ENCODE results near the gene EXOC3L1. TPM values are rescaled to one million over a fixed set of nuclear protein-coding genes. Genes with fewer than 3 reads are reported as not detected.
A peak's percentile ranks its signal among the peaks of the same experiment; 100 is the strongest.

EXOC3L1 gene
- total and polyA plus RNA-seq, 2 of the 13 experiments (the other 11 are each of a cell fraction or from before 2014, with no cell fraction given) = 0.12 TPM; not detected in 1

DNA sequence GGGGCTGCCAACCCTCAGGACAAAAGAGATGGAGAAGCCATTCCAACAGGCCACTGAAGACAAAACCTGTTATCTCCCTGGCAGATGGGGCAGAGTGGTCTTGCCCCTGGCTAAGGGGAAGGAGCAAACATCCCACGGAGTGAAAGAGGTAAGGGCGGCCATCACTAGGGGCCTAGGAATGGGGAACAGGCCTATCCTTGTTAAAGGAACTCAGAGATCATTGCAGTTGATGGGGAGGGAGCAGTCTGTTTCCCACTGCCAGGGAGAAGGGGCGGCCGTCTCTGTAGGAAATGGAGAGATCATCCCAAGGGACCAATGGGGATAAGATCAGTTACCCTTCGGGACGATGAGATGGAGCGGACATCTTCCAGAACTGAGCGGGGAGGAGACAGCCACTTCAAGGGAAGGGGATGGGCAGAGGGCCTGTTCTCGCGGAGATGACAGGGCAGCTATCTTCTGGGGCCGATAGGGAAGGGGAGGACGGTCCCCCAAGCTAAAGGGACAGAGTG, 36.4 kb upstream of the EXOC3L1 start:
- Histone ChIP-seq H3K9ac (ENCODE audit: insufficient read depth, low read depth, low read length) (peak overlapping the region; percentile 98), H3K4me3 (replicated peaks in 1 of 3; ENCODE audit: insufficient read depth in 1 of 3, low read depth in 2 of 3, low read length in 3 of 3) (peak overlapping the region; percentile 97 to 100 (median 98)), H3K4me2 (ENCODE audit: low read depth, low read length) (peak overlapping the region; percentile 93), H3K9me3 (ENCODE audit: low read length) (no peaks in the 10 kb centered on the region), H3K27me3 (ENCODE audit: control insufficient read depth in 1 of 2, insufficient read depth in 2 of 2, low read length in 2 of 2) (peaks cover 0 to 4% of the 10 kb centered on the region in 2 experiments; a peak in 1 of 5 replicates), H3K27ac (ENCODE audit: extremely low read length, insufficient read depth, low read length) (no peak overlapping the region), H3K36me3 (replicated peaks in 1 of 2; ENCODE audit: control insufficient read depth in 1 of 2, insufficient read depth in 2 of 2, low read length in 2 of 2) (peaks cover 23 to 33% of the 10 kb centered on the region in 2 experiments), H3K79me2 (ENCODE audit: insufficient read depth, low read length) (peaks cover 17% of the 10 kb centered on the region), H2AFZ (ENCODE audit: low read length) (no peak overlapping the region), H3K4me1 (ENCODE audit: insufficient read depth, low read length) (peaks cover 34% of the 10 kb centered on the region), H4K20me1 (ENCODE audit: insufficient read depth, low read length) (no peaks in the 10 kb centered on the region; the same call in 1 of the 2 replicates)
- no peak for DNase-seq (ENCODE audit: low spot score)
- FAIRE-seq = no peak
- in situ Hi-C loops (cut with HindIII; ENCODE audit: extremely low pct_ligation_motif_present, low pct_unique_long_range_greater_than_20kb) (no loop called here), intact Hi-C loops (cut with micrococcal nuclease; ENCODE audit: unreplicated experiment) (loop anchor here (5.0 kb wide), 1 partner anchor 39 kb away; no protein-coding TSS in a partner anchor)
- POLR2A ChIA-PET = interaction anchor here (0.6 to 3.2 kb wide), 22 partner anchors 9 to 335 kb away, joined by 3 to 71 read pairs (median 4); partner anchors contain the start of genes ATP6V0D1, ELMO3, FHOD1 and NOL3
- no peak; the same call in 1 of the 3 replicates for ATAC-seq
- no TSS peak for BruUV-seq (replicated peaks)
- 9% methylated on average over 12 of the region's 12 CpGs for WGBS (ENCODE audit: low lambda C conversion rate)
- CTCF ChIA-PET (ENCODE audit: low intra/inter-chr PET ratio, low total read pairs) = no interaction called here
- TF ChIP-seq ZNF564 (CRISPR knock-in tag; IDR thresholded peaks at IDR 0.05) = 0 out of 2 replicates have a peak, but pooled peaks have one; percentile 24
- TF ChIP-seq PHF20 (CRISPR knock-in tag; IDR thresholded peaks at IDR 0.05) = no peak
- TF ChIP-seq HNRNPL (IDR thresholded peaks at IDR 0.05; ENCODE audit: low read depth, low read length) = no peak
- no peak for TF ChIP-seq KDM6A (CRISPR knock-in tag; IDR thresholded peaks at IDR 0.05; ENCODE audit: low read depth)
- TF ChIP-seq ELF4 (CRISPR knock-in tag; IDR thresholded peaks at IDR 0.05; ENCODE audit: borderline replicate concordance) = no peak
- TF ChIP-seq ATF7 (IDR thresholded peaks at IDR 0.05) = no peak
- TF ChIP-seq ATF7 (CRISPR knock-in tag; IDR thresholded peaks at IDR 0.05) = no peak
- TF ChIP-seq EP300 (IDR thresholded peaks at IDR 0.05; ENCODE audit: low read depth in 2 of 2, low read length in 2 of 2) = no peak
- no peak for TF ChIP-seq EP300 (CRISPR knock-in tag; IDR thresholded peaks at IDR 0.05; ENCODE audit: borderline replicate concordance)
- TF ChIP-seq DPF2 (CRISPR knock-in tag; IDR thresholded peaks at IDR 0.05; ENCODE audit: borderline replicate concordance, low read depth) = no peak
- 0 out of 2 replicates have a peak, but pooled peaks have one; percentile 17 for TF ChIP-seq ZFP41 (CRISPR knock-in tag; IDR thresholded peaks at IDR 0.05; ENCODE audit: borderline replicate concordance)
- TF ChIP-seq, protein P1, sequence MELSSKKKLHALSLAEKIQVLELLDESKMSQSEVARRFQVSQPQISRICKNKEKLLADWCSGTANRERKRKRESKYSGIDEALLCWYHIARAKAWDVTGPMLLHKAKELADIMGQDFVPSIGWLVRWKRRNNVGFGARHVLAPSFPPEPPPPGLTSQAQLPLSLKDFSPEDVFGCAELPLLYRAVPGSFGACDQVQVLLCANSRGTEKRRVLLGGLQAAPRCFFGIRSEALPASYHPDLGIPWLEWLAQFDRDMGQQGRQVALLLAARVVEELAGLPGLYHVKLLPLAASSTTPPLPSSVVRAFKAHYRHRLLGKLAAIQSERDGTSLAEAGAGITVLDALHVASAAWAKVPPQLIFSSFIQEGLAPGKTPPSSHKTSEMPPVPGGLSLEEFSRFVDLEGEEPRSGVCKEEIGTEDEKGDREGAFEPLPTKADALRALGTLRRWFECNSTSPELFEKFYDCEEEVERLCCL (CRISPR knock-in tag; IDR thresholded peaks at IDR 0.05; ENCODE audit: borderline replicate concordance) = peak; percentile 24; the same call in 1 of the 2 replicates
- TF ChIP-seq RFX3 (CRISPR knock-in tag; IDR thresholded peaks at IDR 0.05) = no peak
- no peak for TF ChIP-seq SRSF4 (IDR thresholded peaks at IDR 0.05; ENCODE audit: low read depth, low read length, poor library complexity, severe bottlenecking)
- TF ChIP-seq, protein P2, sequence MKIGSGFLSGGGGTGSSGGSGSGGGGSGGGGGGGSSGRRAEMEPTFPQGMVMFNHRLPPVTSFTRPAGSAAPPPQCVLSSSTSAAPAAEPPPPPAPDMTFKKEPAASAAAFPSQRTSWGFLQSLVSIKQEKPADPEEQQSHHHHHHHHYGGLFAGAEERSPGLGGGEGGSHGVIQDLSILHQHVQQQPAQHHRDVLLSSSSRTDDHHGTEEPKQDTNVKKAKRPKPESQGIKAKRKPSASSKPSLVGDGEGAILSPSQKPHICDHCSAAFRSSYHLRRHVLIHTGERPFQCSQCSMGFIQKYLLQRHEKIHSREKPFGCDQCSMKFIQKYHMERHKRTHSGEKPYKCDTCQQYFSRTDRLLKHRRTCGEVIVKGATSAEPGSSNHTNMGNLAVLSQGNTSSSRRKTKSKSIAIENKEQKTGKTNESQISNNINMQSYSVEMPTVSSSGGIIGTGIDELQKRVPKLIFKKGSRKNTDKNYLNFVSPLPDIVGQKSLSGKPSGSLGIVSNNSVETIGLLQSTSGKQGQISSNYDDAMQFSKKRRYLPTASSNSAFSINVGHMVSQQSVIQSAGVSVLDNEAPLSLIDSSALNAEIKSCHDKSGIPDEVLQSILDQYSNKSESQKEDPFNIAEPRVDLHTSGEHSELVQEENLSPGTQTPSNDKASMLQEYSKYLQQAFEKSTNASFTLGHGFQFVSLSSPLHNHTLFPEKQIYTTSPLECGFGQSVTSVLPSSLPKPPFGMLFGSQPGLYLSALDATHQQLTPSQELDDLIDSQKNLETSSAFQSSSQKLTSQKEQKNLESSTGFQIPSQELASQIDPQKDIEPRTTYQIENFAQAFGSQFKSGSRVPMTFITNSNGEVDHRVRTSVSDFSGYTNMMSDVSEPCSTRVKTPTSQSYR (CRISPR knock-in tag; IDR thresholded peaks at IDR 0.05; ENCODE audit: borderline replicate concordance) = no peak
- TF ChIP-seq TBX2 (CRISPR knock-in tag; IDR thresholded peaks at IDR 0.05; ENCODE audit: borderline replicate concordance) = no peak
- TF ChIP-seq, protein P3, sequence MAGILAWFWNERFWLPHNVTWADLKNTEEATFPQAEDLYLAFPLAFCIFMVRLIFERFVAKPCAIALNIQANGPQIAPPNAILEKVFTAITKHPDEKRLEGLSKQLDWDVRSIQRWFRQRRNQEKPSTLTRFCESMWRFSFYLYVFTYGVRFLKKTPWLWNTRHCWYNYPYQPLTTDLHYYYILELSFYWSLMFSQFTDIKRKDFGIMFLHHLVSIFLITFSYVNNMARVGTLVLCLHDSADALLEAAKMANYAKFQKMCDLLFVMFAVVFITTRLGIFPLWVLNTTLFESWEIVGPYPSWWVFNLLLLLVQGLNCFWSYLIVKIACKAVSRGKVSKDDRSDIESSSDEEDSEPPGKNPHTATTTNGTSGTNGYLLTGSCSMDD (CRISPR knock-in tag; IDR thresholded peaks at IDR 0.05) = no peak
- no peak for TF ChIP-seq PITX1 (CRISPR knock-in tag; IDR thresholded peaks at IDR 0.05)
- TF ChIP-seq, protein P4, sequence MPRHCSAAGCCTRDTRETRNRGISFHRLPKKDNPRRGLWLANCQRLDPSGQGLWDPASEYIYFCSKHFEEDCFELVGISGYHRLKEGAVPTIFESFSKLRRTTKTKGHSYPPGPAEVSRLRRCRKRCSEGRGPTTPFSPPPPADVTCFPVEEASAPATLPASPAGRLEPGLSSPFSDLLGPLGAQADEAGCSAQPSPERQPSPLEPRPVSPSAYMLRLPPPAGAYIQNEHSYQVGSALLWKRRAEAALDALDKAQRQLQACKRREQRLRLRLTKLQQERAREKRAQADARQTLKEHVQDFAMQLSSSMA (CRISPR knock-in tag; IDR thresholded peaks at IDR 0.05) = peak; percentile 56; the same call in 1 of the 2 replicates

Measured in HepG2 (cell line).